Sigmoid colon (tissue), 7 donors: ENCODE data around the gene SPRED1. TPM values are rescaled to one million over a fixed set of nuclear protein-coding genes. Genes with fewer than 3 reads are reported as not detected.

ENCODE experiments used
- DNase-seq: peaks from one replicate; pipeline ENCODE4 v3.0.0-alpha.2; 2019
- H3K27ac ChIP-seq, 4 donors: fragments of 200-600 bp; sonication (generic); one replicate each; pipeline ENCODE4 v1.5.1; 2016 to 2019; ENCODE audit warnings: mild to moderate bottlenecking in 1 of 4
- H3K27me3 ChIP-seq, 3 donors: fragments of 200-600 bp; sonication (generic); one replicate each; pipeline ENCODE4 v1.5.1; 2019; ENCODE audit warnings: mild to moderate bottlenecking in 1 of 3
- H3K36me3 ChIP-seq, 4 donors: fragments of 200-600 bp; sonication (generic); one replicate each; pipeline ENCODE4 v1.5.1; 2016 to 2019
- H3K4me1 ChIP-seq, 4 donors: fragments of 200-600 bp; sonication (generic); one replicate each; pipeline ENCODE4 v1.5.1; 2017 to 2019
- H3K4me3 ChIP-seq, 4 donors: fragments of 200-600 bp; sonication (generic); one replicate each; pipeline ENCODE4 v1.5.1; 2017 to 2019; ENCODE audit warnings: mild to moderate bottlenecking in 2 of 4, moderate library complexity in 1 of 4
- H3K9me3 ChIP-seq, 4 donors: fragments of 200-600 bp in 3 of 4; sonication (generic) in 3 of 4; one replicate each; pipeline versions ENCODE4 v1.5.1 to v1.6.1; 2013 to 2019
- EP300 ChIP-seq, 4 donors: sonication (generic); formaldehyde crosslinking; IDR thresholded peaks; one replicate each; pipeline ENCODE4 v1.6.1; 2017; ENCODE audit warnings: antibody characterized with exemption in 4 of 4
- POLR2A ChIP-seq, 2 donors: fragments of 450-650 bp; IDR thresholded peaks; one replicate each; pipeline ENCODE4 v1.6.1; 2016; ENCODE audit warnings: antibody characterized with exemption in 2 of 2, mild to moderate bottlenecking in 2 of 2, moderate library complexity in 2 of 2
- POLR2AphosphoS5 ChIP-seq, 4 donors: sonication (generic); formaldehyde crosslinking; IDR thresholded peaks; one replicate each; pipeline ENCODE4 v1.6.1; 2017; ENCODE audit warnings: antibody characterized with exemption in 4 of 4
- WGBS, 2 donors: extraction: QIAGEN DNeasy Blood & Tissue Kit; methylation state at CpG; one replicate each; pipeline ENCODE4 v1.1.7; 2013; 5-methylcytosine and 5-hydroxymethylcytosine counted together
- intact Hi-C: fragments of 100-400 bp; cut with DNase I; formaldehyde crosslinking; loops from one replicate; pipeline ENCODE4 v1.15.1; 2023
- polyA plus RNA-seq, 3 donors: library from polyadenylated mRNA; stranded (reverse); fragments of 200-250 nt; gene quantifications; one replicate each; pipeline ENCODE4 v1.2.3, GENCODE V29; 2013
- total RNA-seq, 4 donors: library from RNA; depleted of rRNA; stranded (reverse); fragments of >200 nt; gene quantifications; one replicate each; pipeline ENCODE4 v1.1.0, GENCODE V29; 2016
- TF ChIP-seq, protein P1 (sequence below), 4 experiments: fragments of 450-650 bp in 3 of 4; fragments of 200-600 bp in 1 of 4; IDR thresholded peaks; one replicate each; pipeline ENCODE4 v1.5.1; 2016 to 2019; ENCODE audit warnings: antibody characterized with exemption in 4 of 4, mild to moderate bottlenecking in 3 of 4, moderate library complexity in 2 of 4
- donor health status: healthy with polysubstance abuse.
- donor health status: Bipolar disorder and iron deficiency.
- donor health status: healthy.

SPRED1 gene
- total and polyA plus RNA-seq, 7 donors = 6.8 to 17.8 (median 15.0) TPM

GRCh38 chr15:38376081-38376480 lies 123.4 kb downstream of the SPRED1 start:
- DNase-seq = no peak
- WGBS, 2 donors = 74 to 78% methylated on average over 2 of the region's 2 CpGs
- Histone ChIP-seq H3K36me3 (no peaks in the 10 kb centered on the region), H3K4me3 (no peak overlapping the region), H3K4me1 (peaks cover 0 to 9% (median 0%) of the 10 kb centered on the region in 4 donors), H3K27ac (no peak overlapping the region), H3K27me3 (no peaks in the 10 kb centered on the region), H3K9me3 (no peaks in the 10 kb centered on the region)
- intact Hi-C loops = no loop called here
- TF ChIP-seq EP300 (IDR thresholded peaks at IDR 0.05) (no peak), POLR2AphosphoS5 (IDR thresholded peaks at IDR 0.05) (no peak), POLR2A (IDR thresholded peaks at IDR 0.05) (no peak)
- TF ChIP-seq, protein P1, sequence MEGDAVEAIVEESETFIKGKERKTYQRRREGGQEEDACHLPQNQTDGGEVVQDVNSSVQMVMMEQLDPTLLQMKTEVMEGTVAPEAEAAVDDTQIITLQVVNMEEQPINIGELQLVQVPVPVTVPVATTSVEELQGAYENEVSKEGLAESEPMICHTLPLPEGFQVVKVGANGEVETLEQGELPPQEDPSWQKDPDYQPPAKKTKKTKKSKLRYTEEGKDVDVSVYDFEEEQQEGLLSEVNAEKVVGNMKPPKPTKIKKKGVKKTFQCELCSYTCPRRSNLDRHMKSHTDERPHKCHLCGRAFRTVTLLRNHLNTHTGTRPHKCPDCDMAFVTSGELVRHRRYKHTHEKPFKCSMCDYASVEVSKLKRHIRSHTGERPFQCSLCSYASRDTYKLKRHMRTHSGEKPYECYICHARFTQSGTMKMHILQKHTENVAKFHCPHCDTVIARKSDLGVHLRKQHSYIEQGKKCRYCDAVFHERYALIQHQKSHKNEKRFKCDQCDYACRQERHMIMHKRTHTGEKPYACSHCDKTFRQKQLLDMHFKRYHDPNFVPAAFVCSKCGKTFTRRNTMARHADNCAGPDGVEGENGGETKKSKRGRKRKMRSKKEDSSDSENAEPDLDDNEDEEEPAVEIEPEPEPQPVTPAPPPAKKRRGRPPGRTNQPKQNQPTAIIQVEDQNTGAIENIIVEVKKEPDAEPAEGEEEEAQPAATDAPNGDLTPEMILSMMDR (IDR thresholded peaks at IDR 0.05) = no peak

- Histone ChIP-seq H3K27ac (peak overlapping the region in 3 of 4 donors; percentile 6 to 44 (median 11)), H3K27me3 (no peaks in the 10 kb centered on the region), H3K9me3 (no peaks in the 10 kb centered on the region), H3K4me3 (no peak overlapping the region), H3K4me1 (peaks cover 0 to 9% (median 0%) of the 10 kb centered on the region in 4 donors), H3K36me3 (no peaks in the 10 kb centered on the region)
- DNase-seq = no peak
- intact Hi-C loops = no loop called here
- no peak for TF ChIP-seq POLR2AphosphoS5 (IDR thresholded peaks at IDR 0.05)
- TF ChIP-seq, protein P1 (IDR thresholded peaks at IDR 0.05) = no peak
- TF ChIP-seq POLR2A (IDR thresholded peaks at IDR 0.05) = no peak
- TF ChIP-seq EP300 (IDR thresholded peaks at IDR 0.05) = no peak
- WGBS, 2 donors = 52 to 62% methylated on average over 1 of the region's 1 CpG
These were observed 125.0 kb downstream of the SPRED1 start for GRCh38 chr15:38377636-38378035.

- Histone ChIP-seq H3K27me3 (no peaks in the 10 kb centered on the region), H3K4me1 (peaks cover 0 to 9% (median 0%) of the 10 kb centered on the region in 4 donors), H3K27ac (peak overlapping the region in 3 of 4 donors; percentile 6 to 44 (median 11)), H3K4me3 (no peak overlapping the region), H3K36me3 (no peaks in the 10 kb centered on the region), H3K9me3 (no peaks in the 10 kb centered on the region)
- peak; percentile 67 for DNase-seq
- TF ChIP-seq, protein P1 (IDR thresholded peaks at IDR 0.05) = no peak
- peak in 1 of 4 donors; percentile 10 for TF ChIP-seq POLR2AphosphoS5 (IDR thresholded peaks at IDR 0.05)
- 31 to 60% methylated on average over 10 of the region's 10 CpGs for WGBS, 2 donors
- intact Hi-C loops = no loop called here
These were observed 125.5 kb downstream of the SPRED1 start for GRCh38 chr15:38378161-38378560.

DNA sequence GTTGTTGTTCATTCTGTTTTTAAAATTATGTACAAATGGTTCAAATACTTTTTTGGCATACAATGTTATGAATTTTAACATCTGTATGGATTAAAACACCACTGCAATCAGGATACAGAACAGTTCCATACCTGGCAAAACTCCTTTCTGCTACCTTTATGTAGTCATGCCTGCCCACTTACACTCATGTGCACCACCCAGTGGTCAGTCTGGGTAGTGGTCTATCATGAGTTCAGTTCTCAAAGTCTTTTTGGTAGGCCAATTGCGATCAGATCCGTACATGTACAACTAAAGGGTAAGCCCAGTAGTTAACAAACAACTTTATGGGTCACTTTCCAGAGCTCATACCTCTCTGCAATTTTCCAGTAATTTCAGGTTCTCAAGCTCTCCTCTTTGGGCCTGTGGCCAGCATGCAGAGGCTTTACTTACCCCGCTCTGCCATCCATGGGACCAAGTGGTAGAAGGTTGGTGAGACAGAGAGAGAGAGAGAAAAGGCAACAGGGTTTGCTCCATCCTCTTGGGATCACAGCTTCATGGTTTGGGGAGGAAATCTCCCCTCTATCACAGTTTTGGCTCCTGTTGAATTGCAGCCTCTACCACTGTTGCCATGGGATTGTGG lies 137.4 kb downstream of the SPRED1 start:
- DNase-seq = no peak
- Histone ChIP-seq H3K27me3 (no peaks in the 10 kb centered on the region), H3K4me3 (no peak overlapping the region), H3K27ac (no peak overlapping the region), H3K9me3 (peaks cover 0 to 1% (median 0%) of the 10 kb centered on the region in 4 donors), H3K36me3 (no peaks in the 10 kb centered on the region), H3K4me1 (no peaks in the 10 kb centered on the region)
- 56 to 73% methylated on average over 3 of the region's 3 CpGs for WGBS, 2 donors
- TF ChIP-seq POLR2A (IDR thresholded peaks at IDR 0.05) = no peak
- TF ChIP-seq, protein P1 (IDR thresholded peaks at IDR 0.05) = peak; percentile 45 to 79 (median 50)
- intact Hi-C loops = loop anchor here (5.0 kb wide), 1 partner anchor 393 kb away; no protein-coding TSS in a partner anchor

- WGBS, 2 donors = 43 to 69% methylated on average over 2 of the region's 2 CpGs
- H3K4me1 ChIP-seq = no peaks in the 10 kb centered on the region
- no peak overlapping the region for H3K27ac ChIP-seq
- DNase-seq = no peak
- no peaks in the 10 kb centered on the region for H3K27me3 ChIP-seq
- intact Hi-C loops = no loop called here
- no peaks in the 10 kb centered on the region for H3K9me3 ChIP-seq
- H3K4me3 ChIP-seq = no peak overlapping the region
- H3K36me3 ChIP-seq = no peaks in the 10 kb centered on the region
- TF ChIP-seq, protein P1 (IDR thresholded peaks at IDR 0.05) = no peak
- TF ChIP-seq EP300 (IDR thresholded peaks at IDR 0.05) = no peak
- TF ChIP-seq POLR2AphosphoS5 (IDR thresholded peaks at IDR 0.05) = no peak
- TF ChIP-seq POLR2A (IDR thresholded peaks at IDR 0.05) = no peak
These were observed 138.6 kb downstream of the SPRED1 start for GRCh38 chr15:38391191-38391590.
